ENCODE data around the gene RADX.

The RADX gene

DNA sequence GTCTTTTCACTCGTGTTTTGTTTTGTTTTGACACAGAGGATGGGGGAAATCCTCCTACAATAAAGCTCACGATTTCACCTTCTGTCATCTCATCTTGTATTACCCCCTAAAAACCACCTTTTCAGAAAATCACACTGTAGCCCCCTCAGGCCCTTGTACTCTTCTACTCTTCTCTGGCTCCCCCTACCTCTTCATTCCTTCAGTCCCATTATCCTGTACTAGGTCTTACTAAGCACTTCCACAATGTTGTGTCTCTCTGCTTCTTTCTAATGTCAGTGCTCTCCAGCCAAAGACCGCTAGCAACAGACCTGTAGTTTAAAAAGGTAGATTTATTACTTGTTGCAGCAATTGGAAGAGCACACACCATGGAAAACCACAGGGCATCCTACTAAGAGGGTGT, 84.7 kb downstream of the RADX start:
- DNase-seq, result no peak

DNA sequence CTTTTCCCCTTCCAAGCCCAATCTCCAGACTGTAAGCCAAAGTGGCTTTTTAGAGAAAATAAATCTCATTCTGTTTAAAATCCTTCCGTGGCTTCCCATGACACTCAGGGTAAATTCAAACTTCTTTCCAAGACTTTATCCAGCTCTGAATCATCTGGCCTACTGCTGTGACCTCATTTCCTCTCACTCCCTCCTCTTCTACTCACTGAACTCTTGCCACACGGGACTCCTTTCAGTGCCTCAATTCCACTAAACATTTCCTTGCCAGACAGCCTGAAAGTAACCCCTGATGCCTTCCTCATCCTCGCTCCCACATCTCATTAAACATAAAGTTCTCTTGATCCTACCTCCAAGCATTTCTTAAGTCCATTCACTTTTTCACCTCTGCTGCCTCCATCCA, 86.9 kb downstream of the RADX start:
- no peak for DNase-seq

DNA sequence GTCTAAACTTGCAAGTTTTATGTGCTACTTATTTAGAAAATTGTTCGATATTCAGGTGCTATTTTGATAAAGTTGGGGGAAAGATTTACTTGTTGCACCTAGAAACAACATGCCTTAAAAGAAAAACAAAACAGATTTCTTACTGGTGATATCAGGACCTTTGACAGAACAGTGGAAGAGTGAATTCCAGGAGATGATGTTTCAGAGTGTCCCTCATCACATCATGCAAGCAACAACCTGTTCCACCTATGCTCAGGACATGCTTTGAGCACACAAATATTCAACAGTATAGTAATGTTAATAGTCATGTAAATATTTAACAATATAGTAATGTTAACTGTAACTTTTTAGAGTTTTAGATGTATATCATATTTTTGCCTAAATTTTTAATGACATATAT, 90.9 kb downstream of the RADX start:
- DNase-seq, result no peak

DNA sequence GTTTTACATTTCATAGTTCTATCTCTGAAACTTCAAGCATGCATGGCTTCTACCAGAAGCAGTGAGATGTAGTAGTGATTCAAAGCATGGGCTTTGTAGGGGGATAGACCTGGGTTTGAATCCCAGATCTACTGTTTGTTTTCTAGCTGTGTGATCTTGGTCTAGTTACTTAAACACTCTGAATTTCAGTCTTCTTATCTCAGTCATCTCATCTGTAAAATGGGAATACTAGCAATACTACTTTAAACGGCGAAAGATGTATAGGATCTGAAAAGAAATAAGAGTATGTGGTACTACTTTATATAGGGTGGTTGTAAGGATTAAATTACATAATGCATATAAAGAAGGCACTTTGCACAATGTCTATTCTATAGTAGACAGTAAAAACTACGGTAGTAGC, 94.7 kb downstream of the RADX start:
- DNase-seq, result no peak

DNA sequence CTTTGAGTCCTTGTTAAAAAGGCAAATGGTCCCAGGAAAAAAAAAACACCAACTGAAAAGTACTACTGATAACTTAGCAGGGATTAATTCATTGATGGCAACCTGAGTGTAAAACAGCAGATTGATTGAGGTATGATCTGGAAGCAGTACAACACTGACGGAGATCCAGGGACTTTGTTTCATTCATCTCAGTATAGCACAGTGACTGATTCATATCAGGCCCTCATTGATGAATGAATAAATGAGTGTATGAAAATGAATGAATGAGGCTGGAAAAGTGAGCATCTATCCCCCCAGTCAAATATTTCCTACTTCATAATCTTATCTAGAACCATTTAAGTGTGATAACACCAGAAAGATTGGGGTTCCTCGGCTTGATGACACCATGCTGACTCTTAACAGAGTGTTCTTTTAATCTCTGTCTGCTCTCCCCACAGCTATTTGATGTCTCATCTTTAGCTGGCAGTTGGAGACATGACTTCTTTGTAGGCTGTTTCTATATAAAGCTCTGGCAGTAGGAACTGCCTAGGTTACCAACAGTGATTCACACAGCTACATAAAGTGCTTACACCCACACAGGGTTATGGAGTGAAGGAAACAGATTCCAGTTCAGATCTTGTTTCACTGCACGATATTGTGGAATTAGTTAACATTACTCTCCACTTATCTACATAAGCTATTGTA, 96.1 kb downstream of the RADX start:
- no peak for DNase-seq

DNA sequence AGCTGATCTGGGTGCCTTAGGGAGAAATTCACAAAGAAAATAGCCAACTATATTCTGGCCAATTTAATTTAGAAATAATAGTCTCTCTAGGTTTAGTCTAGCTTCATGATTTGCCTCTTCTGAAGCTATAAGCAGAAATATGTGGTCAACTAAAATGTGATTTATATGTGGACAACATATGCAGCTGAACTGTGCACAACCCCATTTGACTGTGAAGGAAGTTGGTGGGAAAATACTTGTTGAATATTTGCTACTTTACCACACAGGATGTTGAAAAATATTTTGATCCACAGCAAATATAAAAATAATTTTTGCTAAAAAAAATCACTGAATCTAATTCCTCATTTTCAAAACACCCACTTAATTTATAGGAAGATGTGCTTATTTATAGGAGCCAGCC, 99.0 kb downstream of the RADX start:
- DNase-seq, result no peak

DNA sequence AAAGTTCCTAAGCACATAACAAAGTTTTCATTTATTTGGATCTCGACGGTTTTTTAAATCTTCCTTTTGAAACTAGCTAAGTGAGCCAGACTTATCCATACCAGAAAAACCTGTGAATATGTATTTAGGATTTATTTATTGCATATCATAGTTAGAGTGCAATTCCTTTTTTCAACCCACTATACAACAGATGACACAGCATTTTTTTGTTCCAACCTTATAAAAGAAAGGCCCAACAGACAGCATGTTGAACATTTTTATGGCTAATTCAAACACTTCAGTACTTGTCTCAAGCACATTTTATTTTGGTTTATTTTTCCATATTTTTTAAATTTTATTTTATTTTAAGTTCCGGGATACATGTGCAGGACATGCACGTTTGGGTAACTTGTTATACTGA, 99.6 kb downstream of the RADX start:
- no peak for DNase-seq

DNA sequence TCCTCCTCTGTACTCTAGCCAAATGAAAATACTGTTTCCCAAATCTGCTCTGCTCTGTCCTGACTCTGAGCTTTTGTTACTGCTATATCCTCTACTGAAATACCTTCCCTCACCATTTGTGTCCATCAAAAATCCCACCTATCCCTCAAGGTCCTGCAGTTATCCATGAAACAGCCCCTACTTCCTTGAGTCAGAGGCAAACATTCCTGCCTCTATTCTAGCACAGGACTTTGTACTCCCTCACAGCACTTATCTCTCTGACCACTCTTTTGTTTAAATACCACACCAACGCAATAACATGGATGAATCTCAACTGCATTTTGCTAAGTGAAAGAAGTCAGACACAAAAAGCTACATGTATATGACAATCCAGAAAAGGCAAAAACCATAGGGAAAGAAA, 104.2 kb downstream of the RADX start:
- DNase-seq, result no peak

DNA sequence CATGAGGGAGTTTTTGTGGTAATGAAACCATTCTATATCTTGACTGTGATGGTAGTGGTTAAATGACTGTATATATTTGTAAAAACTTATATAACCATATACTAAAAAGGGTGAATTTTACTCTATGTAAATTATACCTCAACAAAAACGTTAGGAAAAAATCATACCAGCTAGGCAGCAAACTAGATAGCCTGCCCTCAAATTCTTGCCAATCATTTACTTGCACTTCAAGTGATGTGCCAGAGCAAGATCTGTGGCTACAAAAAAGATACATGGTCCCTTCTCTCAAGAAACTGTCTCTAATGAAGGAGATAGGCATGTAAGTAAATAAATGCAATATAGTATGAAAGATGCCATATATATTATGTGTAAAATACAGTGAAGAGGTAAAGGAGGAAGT, 104.7 kb downstream of the RADX start:
- DNase-seq, result no peak

DNA sequence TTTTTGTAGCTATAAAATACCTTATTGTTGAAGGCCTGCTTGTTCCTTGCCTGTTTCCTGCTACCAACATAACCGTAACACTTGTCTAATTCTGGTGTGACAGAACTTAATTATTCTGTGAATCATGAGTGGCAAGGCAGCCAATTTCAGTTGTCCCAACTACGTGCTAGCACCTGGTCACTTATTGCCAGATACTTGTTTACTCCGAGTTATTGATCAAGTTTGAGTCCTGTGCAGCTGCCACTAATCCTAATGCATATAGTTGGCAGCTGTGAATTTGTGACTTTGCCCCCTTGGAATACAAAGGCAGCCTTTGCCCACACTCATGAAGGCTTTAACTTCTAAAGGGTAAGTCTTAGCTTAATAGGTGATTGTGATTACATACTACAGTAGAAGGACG, 106.9 kb downstream of the RADX start:
- peak; percentile 57 for DNase-seq

DNA sequence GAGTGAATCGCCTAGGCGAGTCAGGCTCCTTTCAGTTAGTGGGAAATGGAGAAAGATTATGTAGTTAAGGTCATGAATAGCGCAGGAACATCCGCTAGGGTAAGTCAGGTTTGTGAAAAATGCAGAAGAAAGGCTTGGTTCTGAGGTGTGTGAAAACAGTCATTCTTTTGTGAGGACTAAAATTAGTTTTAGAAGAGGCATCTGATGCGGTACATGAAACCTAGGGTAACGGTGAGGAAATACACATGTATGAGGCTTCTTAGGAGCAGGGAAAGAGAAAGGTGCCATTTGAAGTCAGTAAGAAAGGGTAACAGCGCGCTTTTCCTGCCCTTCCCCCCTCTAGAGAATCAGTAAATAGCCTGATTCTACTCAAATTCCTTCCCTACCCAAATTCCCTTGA, 114.2 kb downstream of the RADX start:
- DNase-seq, result no peak

DNA sequence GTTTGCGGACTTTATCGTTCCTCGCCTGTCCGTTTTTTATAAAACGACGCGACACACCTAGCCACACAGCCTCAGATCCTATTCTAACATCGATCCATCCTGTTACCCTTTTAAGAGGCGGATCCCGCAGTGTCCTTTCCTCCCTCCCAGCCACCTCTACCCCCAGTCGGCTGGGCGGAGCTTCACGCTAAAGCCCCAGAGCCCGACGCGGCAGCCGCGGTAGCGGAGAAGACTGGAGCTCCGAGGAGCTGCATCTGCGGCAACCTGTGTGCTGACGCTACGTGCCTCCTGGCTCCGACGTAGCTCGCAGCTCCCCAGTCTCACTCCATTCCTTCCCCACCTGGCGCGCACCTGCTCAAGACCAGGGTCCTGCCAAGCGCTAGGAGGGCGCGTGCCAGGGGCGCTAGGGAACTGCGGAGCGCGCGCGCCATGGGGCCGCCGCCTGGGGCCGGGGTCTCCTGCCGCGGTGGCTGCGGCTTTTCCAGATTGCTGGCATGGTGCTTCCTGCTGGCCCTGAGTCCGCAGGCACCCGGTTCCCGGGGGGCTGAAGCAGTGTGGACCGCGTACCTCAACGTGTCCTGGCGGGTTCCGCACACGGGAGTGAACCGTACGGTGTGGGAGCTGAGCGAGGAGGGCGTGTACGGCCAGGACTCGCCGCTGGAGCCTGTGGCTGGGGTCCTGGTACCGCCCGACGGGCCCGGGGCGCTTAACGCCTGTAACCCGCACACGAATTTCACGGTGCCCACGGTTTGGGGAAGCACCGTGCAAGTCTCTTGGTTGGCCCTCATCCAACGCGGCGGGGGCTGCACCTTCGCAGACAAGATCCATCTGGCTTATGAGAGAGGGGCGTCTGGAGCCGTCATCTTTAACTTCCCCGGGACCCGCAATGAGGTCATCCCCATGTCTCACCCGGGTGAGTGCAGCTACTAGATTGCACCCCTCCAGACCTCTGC, 115.0 kb downstream of the RADX start, which contains the start of gene RNF128:
Gene RNF128, plus strand, starts transcription at position 217 of the 953 bp plus-strand sequence. Its CDS starts 213 bp downstream, at position 430.
- peak; percentile 66 for DNase-seq

DNA sequence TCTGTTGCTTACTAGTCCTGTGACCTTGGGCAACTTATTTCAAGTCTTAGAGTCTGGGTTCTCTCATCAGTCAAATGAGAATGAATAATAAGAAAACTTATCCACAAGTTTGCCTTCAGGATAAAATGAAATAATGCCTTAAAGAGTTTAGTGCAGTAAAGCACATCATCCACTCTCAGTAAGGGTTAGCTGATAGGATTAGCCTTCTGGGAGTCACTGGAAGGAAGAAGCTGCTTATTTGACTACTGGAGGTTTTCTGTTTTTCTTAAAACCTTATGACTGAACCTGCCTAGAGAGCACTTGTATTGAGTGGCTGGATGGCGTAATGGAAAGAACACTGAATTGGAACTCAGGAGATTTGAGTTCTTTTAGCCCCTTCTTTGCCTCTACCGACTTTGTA, 116.6 kb downstream of the RADX start:
- DNase-seq, result no peak

All from SHP77 treated with DMSO at 0.1 percent for 48 hours (cell line).